HG02870 (cell line): ENCODE results near the gene TAC3.
"Not testable (repeated sequence)": the region's sequence is repeated elsewhere in the genome, so short reads cannot be mapped to it uniquely, and the experiment has no call there.

Experiments
- ATAC-seq: cut with Tn5 transposase; IDR thresholded peaks from one replicate; pipeline ENCODE4 v1.9.1; 2021; ENCODE audit warnings: mild to moderate bottlenecking, moderate library complexity; ENCODE audit not compliant: unreplicated experiment

The TAC3 gene

DNA sequence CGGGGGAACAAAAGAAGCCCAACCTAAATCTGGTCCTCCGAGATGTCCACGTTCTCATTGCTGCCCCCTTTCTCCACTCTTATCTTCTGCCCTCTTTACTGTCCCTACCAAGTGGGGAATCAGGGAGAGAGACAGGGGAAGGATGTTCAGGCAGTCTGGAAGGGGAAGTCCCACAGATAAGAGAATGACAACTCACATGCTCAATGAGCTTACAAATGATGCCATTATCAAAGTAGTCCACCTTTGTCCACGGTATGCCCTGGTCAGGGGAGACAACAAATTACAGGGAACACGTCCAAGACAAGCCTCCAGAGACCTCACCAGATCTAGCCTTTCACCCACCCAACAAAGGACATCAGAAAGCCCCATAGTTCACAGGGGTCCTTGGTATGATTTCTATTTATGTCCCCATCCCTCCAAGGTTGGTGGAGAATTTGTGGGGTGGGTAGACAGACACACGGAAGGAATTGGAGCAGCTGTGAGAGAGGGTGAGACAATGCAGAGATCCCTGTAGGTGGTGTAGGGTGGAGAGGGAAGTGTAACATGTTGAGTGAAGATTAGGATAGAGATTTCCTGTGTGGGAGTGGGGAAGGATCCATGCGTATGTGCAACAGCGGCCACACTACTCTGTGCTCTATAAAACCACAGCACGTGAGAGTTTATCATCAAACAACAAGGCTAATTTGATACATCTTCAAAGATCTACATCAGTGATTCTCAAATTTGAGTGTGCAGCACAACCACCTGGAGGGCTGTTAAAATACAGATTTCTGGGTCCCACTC, 22.9 kb upstream of the TAC3 start:
- ATAC-seq: no peak

DNA sequence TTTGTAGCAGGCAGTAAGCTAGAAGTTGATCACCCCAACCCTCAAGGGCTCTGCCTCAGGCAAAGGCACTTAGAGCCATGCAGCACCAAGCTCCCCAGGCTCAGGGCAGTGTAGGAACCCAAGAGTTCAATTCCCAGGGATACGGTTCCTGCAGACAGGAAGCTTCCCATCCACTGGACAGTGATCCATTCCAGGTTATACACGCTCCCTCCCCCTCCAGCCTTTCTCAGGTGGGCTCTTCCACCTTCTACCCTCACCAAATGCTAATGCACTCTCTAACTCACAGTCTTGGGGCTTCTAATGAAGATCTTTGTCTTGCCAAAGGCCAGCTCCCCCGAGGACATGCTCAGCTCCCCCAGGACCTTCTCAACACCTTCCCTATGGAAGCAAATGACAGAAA, 20.9 kb upstream of the TAC3 start:
- no peak for ATAC-seq

- no peak for ATAC-seq
Observed at GRCh38 chr12:57033431-57033830, 17.1 kb upstream of the TAC3 start.

- ATAC-seq: no peak
Observed at GRCh38 chr12:57031789-57032188, 15.5 kb upstream of the TAC3 start.

- ATAC-seq: no peak
Observed at GRCh38 chr12:57031138-57031725, 14.9 kb upstream of the TAC3 start.

- ATAC-seq: no peak
Observed at GRCh38 chr12:57029457-57029856, 13.1 kb upstream of the TAC3 start.

- ATAC-seq: no peak
Observed at GRCh38 chr12:57027805-57028153, 11.4 kb upstream of the TAC3 start.

DNA sequence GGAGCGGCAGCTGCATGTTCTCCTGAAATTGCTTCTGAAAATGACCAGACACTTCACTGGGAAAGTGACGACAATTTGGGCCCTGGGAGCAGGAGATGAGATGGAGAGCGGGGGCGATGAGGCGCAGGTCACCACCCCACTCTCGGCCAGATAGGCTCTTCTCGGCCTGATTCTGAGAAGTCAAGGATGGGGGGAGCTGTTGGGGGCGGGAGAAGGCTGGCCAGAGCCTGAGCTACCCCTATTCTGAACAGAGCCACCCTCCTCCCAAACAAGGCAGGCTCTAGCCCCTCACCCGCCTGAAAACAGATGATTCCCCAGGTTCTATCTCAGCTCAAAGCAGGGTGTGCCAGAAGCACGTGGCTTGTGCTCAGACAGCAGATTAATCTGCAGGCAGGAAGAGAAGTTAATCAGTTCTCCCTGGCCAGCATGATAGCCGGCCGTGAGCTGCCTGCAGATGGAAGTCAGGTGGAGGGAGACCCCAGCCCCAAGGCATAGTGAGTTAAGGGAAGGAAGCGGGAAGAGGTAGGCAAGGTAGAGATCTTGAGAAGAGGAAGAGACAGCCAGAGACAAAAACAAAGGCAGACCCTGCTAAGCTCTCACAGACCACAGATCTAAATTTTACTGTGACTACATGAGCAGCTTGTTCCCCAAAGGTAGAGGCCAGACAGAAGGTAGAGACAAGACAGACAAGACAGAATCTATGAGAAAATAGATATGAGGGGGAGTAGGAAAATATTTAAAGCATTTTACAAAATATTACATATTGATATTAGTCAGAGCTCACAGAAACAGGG, 10.9 kb upstream of the TAC3 start:
- no peak for ATAC-seq

GRCh38 chr12:57025196-57025595, 8.9 kb upstream of the TAC3 start:
- no peak for ATAC-seq

DNA sequence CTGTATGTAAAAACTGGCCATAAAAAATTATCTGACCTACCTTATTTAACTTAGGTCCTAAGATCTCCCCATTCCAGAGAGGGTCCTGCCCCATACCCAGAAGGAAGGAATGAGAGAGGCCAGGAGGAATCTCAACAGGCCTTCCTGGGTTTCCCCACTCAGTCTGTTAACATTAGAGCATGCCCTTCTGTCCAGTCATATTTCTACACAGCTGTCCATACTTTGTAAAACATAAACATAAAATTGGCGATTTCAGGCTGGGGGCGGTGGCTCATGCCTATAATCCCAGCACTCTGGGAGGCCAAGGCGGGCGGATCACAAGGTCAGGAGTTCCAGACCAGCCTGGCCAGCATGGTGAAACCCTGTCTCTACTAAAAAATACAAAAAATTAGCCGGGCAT, 6.0 kb upstream of the TAC3 start:
- not testable (repeated sequence) for ATAC-seq

DNA sequence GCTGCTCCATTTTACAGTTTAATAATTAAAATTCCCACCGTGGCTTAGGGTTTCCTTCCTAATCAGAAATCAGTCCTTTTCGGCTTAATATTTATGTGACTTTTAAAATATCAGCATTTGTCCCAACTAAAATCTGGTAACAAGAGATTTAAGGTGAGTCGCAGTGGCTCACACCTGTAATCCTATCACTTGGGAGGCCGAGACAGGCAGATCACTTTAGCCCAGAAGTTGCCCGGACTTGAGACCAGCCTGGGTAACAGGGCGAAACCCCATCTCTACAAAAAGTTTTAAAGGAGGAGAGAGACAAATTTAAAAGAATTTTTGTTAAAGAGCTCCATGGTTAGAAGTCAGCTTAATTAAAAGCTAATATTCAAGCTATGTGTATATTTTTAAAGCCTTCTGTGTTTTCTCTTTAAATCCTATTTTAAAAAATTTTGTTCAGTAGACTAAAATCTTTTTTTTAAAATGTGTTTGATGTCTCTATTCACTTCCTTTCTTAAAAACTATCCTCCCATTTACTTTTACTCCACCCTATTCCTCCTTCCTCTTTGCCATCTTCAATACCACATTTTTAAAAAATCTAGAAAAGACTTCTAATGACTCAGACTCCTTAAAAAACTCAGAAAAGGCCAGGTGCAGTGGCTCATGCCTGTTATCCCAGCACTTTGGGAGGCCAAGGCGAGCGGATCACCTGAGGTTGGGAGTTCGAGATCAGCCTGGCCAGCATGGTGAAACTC, 3.8 kb upstream of the TAC3 start:
- ATAC-seq: no peak

DNA sequence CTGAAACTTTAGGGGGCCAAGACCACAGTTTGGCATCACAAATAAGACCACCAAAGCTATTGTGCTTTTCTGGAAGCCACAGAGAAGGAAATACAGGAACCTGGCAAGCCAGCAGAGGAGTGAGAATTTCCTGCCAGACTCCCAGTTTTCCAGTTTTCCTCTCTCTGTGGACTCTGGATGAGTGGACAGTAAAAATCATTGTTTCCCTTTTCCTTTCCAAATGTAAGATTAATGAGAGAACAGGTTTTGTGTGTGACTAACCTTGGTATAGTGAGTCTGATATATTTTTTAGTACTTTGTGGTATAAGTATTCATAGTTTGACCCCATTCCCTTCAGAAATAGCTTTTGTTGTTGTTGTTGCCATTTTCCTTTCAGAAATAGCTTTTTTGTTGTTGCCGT, 2.6 kb upstream of the TAC3 start:
- no peak for ATAC-seq

GRCh38 chr12:57018353-57018752, 2.0 kb upstream of the TAC3 start:
- ATAC-seq: not testable (repeated sequence)

GRCh38 chr12:57012600-57013465, 3.5 kb downstream of the TAC3 start:
- peak; percentile 83 for ATAC-seq

DNA sequence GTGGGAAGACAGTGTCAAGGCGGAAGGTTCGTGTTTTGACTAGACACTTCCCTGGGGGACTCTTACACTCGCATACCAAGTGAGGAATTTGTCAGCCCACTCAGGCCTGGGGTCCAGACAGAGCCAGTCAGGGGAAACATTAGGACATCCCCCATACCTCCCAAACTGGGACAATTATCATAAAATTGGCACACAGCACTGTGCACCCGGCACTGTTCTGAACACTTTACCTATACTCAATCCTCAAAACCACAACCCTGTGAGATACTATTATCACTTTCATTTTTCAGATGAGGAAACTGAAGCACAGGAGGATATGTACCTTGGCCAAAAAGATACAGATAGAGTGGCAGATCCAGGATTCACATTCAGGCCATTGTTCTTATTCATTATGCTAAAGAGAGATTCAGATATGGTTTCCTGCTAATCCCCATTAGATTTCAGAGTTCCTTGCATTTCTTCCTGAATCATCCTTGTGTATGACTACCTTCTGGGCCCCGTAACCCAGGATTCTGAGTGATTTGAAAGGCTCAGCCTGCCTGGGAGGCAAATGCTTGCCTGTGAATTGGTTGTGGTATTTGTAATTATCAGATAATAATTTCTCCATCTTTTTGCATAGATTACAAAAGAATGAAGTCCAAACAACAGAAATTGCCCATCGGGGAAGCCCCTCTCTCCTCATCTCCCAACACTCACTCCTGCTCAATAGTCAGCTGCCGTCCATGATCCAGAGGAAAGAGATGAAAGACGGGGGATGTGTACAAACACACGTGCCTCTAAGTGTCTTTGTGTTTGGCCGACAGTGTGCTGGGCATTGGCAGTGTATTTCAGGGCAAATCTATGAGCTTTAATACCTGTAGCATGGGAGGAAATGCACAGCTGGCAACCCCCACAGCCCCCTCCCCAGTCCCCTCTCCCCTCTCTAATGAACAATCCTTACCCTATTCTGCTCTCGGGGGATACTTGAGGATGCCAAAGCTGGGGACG, 4.6 kb downstream of the TAC3 start:
- ATAC-seq: no peak

GRCh38 chr12:57010627-57011247, 5.6 kb downstream of the TAC3 start:
- no peak for ATAC-seq

- no peak for ATAC-seq
Observed at GRCh38 chr12:57009949-57010626, 6.2 kb downstream of the TAC3 start.

GRCh38 chr12:57008178-57008577, 8.2 kb downstream of the TAC3 start:
- ATAC-seq: no peak
